Transverse colon (tissue), 4 donors: Measurements from ENCODE around the gene EEPD1.
"Not testable (repeated sequence)": the region's sequence is repeated elsewhere in the genome, so short reads cannot be mapped to it uniquely, and the experiment has no call there.

Experiments
- CTCF ChIP-seq, 5 experiments: fragments of 200-600 bp in 3 of 5; fragments of 450-650 bp in 2 of 5; sonication (generic) in 3 of 5; IDR thresholded peaks; 1 replicate in 2 of 5; 2 replicates in 3 of 5; pipeline ENCODE4 v1.5.1; 2016 to 2017; ENCODE audit warnings: antibody characterized with exemption in 5 of 5, inconsistent platforms in 3 of 5, mild to moderate bottlenecking in 2 of 5, moderate library complexity in 1 of 5
- EP300 ChIP-seq: sonication (generic); formaldehyde crosslinking; IDR thresholded peaks from one replicate; pipeline ENCODE4 v1.6.1; 2017; ENCODE audit warnings: antibody characterized with exemption, low read depth
- POLR2A ChIP-seq: fragments of 450-650 bp; IDR thresholded peaks from one replicate; pipeline ENCODE4 v1.6.1; 2016; ENCODE audit warnings: antibody characterized with exemption, mild to moderate bottlenecking, moderate library complexity
- POLR2AphosphoS5 ChIP-seq, 3 donors: sonication (generic); formaldehyde crosslinking; IDR thresholded peaks; one replicate each; pipeline ENCODE4 v1.6.1; 2016; ENCODE audit warnings: antibody characterized with exemption in 3 of 3

- not testable (repeated sequence) for TF ChIP-seq CTCF (IDR thresholded peaks at IDR 0.05); POLR2AphosphoS5 (IDR thresholded peaks at IDR 0.05); POLR2A; EP300
Observed at GRCh38 chr7:36258510-36259259, 105.6 kb downstream of the EEPD1 start.
